GM18502 (cell line): ENCODE data around the gene TXNRD2.
"Not testable (repeated sequence)": the region's sequence is repeated elsewhere in the genome, so short reads cannot be mapped to it uniquely, and the experiment has no call there.

Experiments
- ATAC-seq: cut with Tn5 transposase; IDR thresholded peaks from one replicate; pipeline ENCODE4 v1.9.1; 2021; ENCODE audit warnings: mild to moderate bottlenecking; ENCODE audit not compliant: unreplicated experiment, poor library complexity

TXNRD2 gene

DNA sequence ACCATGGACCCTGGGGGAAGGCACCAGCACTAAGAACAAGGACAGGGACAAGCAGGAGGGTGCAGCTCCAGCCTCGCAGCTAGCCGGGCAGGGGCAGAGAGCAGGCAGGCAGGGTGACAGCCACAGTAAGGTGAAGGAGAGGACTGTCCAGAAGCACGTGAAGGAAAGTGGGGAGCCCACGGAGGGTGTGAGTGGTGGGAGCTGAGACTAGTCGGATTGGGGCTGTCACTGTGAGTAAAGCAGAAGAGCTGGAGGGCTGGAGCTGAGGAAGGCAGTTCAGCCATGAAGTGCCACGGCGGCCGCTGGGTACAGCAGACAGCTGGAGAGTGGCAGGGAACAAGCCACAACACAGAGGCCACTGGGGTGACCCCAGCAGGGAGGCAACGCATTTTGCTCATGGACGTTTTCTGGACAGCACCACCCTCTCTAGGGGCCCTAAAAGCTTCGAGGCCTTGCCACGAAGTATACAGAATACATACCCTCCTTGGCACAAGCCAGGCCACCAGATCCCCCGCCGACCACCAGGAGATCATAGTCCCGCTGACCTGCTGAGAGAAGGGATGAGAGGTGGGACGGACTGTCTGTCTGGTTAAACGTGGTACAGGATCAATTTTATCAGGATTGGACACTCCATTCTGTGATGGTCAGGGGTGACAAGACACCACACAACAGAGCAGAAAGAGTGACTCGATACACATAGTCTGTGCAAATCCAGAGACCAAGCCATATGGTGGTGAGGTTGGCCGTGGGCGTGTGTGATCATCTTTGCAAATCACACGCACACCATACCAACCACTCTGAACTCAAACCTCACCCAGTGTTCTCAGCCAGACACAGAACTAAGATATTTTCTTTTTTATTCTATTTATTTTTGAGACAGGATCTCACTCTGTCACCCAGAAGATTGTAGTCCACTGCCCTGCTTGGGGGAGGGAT is 10.8 kb downstream of the TXNRD2 start:
- ATAC-seq = no peak

DNA sequence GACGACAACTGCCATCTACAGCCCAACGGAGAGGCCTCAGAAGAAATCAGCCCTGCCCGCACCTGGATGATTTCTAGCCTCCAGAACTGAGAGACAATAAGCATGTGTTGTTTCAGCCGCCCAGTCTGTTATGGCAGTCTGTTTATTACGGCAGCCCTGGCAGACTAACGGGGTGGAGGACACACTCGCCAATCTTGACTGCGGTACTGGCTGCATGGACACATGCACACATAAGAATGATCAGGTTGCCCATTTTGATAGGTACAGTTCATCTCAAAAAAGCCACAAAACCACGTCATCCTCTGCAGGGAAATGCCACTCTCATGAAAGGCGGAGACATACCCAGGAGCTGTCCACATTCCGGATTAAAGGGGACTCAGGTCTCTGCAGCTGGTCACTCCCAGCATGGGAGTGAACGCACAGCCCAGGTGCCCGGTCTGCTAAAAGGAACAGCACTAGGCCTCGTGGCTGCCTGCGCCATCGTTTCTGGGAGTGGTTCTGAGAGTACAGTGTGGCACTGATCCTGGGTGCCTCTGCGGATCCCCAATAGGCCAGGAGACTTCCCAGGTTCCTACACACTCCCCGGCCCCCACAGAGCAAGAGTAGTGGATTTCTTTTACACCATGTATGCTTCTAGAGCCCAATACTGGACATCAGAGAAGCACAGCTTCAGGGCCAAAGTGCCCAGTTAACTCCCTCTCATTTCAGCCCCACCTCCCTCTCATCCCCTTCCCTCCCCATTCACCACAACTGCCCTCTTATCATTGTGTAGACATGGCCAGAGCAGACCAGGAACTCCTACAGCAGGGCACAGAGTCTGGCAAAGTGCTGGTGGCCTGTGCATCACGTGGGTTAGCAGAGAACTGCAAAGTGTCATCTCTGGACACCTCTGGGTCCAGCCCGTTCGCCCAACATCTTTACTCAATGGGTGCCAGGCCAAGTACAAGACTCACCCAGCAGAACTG is 11.8 kb downstream of the TXNRD2 start:
- ATAC-seq = no peak

GRCh38 chr22:19928207-19928606 is 13.4 kb downstream of the TXNRD2 start:
- no peak for ATAC-seq

DNA sequence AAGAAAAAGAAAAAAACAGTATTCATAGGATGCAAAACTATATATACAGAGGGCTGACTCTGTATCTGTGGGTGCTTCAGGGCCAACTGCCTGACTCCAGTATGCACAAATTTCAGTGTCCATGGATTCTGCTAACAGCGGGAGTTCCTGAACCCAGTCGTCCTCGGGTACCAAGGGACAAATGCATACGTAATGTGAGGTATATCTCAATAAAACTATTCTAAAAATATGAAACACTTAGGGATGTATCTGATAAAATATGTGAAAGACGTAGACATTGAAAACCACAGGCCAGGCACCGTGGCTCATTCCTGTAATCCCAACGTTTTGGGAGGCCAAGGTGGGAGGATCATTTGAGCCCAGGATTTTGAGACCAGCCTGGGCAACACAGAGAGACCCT is 13.9 kb downstream of the TXNRD2 start:
- no peak for ATAC-seq

DNA sequence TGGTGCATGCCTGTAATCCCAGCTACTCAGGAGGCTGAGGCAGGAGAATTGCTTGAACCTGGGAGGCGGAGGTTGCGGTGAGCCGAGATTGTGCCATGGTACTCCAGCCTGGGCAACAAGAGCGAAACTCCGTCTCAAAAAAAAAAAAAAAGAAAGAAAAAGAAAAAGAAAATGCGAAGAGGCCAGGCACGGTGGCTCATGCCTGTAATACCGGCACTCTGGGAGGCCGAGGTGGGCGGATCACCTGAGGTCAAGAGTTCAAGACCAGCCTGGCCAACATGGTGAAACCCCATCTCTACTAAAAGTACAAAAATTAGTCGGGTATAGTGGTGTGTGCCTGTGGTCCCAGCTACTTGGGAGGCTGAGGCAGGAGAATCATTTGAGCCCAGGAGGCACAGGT is 15.6 kb downstream of the TXNRD2 start:
- not testable (repeated sequence) for ATAC-seq

DNA sequence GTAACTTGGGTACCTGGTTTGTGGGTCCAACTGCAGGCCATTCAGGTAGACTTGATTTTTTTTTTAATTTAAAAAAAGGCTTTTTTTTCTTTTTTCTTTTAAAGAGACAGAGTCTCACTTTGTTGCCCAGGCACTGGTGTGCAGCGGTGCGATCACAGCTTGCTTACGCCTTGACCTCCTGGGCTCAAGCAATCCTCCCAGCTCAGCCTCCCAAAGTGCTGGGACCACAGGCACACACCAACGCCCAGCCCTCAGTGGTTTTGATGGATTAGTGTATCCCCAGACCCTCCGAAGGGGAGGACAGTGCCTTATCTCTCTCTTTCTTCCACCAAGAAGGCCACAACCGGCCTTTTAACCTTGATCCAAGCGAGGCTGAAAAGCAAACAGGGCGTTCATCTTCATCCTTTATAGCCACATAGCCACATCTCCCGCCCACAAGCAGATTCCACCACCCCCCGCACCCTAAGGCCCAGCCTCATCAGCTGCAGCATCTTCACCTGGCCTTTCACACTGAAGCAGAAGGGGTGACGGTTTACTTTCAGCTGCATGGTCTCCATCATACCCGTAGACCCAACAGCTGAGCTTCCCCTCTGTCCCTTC is 17.6 kb downstream of the TXNRD2 start:
- ATAC-seq = no peak

DNA sequence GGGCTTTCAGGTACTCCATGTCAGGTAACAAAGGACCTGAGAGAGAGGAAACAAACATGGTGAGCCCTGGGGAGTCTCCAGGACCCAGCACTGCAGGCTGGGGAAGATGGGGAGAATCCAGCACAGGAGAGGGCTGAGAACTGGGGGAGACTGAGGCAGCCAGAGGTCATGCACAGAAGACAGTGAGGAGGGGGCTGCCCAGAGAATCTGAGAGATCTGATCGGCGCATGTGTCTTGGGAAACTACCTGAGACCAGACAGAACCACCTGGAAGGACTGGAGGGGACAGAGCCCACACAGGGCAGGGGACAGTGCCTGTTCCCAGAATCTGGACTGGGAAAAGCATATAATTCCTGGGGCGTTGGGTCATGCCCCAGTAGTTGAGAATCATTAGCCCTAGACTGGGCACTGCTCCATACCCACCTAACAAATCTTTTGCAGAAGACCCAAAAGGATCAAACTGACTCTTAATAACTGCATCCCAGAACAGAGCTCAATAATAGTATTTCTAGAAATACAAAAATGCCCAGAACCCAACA is 20.0 kb downstream of the TXNRD2 start:
- no peak for ATAC-seq

DNA sequence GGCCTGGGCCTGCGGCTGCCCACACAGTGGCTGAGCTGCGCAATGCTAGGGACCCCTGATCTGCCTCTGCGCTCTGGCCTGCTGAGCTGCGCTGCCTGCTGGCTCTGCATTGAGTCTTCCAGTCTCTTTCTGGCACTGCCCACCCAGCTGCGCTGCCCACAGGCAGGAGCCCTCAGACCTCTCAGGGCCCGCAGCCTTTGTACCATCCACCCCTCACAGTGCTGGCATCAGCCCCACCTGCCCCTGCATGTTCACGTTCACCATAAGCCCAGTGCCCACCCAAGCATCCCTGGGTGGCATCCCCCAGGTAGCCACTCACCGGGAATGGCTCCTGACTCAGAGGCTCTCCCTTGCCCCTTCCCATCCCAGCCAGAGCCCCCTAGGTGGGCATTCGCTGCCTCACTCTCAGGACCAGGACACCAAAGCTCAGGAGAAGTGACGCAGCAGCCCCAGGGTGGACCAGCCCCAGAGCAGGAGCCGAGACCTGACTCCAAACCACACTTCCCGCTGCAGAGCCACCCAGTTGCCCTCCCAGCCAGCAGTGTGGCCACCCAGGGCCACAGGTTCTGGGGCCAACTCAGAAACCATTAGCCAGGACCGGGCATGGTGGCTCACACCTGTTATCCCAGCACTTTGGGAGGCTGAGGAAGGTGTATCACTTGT is 21.8 kb downstream of the TXNRD2 start:
- no peak for ATAC-seq

DNA sequence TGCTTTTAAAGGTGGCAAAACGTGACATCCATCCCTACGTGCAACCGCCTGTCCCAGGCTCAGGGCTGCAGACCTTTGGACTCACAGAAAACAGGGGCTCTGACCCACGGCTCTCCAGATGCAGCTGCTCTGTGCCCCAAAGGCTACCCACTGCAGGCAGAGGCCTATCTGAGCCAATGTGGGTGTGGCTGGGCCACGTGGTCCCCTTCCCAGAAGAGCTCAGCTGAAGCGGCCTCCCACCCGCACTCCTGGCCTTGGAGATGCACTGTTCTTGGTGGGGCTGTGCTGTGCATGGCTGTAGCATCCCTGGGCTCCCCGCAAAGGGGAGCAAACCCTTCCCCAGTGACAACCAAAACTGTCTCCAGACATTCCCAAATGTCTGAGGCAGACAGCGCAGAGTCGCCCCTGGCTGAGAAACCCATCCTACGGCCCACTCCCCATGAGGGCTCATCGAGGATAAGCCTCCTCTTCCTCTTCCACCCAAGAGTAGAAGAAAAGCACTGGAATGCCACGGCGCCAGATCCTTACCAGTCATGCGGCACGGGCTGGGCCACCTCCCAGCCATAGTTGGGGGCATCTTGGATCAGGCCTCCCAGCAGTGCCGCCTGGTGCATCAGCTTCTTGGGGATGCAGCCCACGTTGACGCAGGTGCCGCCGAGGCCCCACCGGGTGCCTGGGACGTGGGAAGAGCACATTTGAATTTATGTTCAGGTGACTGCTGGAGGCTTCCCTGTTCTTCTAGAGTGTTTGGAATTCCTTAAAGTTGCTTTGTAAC is 23.1 kb downstream of the TXNRD2 start:
- ATAC-seq = no peak

DNA sequence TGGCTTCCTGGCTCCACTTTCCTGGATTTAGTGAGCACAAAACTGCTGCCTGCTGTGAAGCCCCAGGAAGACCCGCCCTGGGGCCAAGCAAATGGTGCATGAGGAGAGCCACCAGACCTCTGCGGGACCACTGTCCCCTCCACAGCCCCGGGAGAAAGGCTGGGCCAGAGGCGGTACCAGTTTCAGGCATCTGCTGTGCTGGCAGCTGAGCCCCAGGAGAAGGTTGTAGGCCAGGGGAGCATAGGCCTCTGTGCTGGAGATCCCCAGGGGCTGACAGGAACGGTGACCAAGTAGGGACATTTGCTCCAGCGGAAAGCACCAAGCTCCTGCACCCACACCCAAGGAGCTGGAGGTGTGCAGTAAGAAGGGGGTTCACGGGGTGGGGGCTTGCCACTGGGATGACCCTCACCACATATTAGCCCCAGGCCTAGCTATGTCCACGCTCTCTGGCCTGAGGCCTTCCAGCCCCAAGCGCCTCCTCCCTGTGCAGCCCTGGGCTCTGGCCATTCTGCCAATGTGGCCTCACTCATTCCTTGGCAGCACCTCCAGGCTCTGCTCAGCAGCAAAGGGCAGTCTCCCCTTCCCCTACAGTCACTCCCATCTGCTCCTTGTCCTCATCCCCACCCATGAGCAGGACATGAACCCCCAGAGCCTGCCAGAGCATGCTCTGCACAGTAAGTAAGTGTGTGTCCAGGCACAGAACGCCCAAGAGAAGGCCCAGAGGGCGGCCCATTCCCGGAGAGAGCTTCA is 24.1 kb downstream of the TXNRD2 start:
- no peak for ATAC-seq

- no peak for ATAC-seq
These were observed 24.7 kb downstream of the TXNRD2 start for GRCh38 chr22:19916941-19917340.

DNA sequence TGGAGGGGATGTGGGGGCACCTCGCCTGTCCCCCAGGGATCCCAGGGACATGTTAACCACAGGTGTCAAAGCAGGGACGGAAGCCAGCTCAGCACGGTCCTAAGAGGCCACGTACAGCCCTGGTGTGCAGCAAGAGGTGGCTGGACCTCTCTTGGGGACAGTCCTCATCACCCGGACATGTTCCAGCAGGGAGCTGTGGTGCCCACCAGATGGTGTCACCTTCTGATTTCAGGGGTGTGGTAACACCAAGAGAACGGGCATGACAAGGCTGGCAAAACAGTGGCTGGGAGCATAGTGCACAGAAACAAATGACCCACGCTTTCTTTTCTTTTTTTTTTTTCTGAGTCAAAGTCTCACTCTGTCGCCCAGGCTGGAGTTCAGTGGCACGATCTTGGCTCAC is 25.6 kb downstream of the TXNRD2 start:
- no peak for ATAC-seq

DNA sequence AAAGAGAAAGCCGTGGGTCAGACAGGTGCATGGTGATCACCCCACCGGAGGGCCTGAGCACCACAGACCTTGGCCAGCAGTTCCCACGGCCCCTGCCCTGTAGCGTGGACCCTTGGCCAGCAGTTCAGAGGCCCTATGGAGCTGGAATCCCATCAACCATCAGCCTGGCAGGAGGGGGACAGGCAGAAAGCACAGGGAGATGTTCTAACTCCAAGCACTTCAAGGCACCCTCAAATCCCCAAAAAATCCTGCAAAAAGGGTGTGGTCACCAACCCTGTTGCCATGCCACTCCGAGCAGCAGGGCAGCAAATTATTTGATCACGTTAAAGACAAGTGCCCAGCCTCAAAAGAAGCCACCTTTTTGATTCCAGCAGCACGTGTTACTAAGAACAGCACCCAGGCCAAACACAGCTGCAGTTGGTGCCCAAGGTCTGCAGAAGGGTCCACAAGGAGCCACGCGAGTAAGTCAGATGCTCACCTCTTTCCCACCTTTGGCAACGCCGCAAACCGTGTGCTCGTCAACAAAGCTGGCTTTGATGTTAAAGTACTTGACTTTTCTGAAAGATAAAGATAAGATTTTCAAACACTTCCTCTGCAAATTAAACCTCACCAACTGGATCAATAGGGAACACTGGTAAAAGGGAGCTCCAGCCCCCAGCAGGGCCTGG is 26.2 kb downstream of the TXNRD2 start:
- no peak for ATAC-seq

DNA sequence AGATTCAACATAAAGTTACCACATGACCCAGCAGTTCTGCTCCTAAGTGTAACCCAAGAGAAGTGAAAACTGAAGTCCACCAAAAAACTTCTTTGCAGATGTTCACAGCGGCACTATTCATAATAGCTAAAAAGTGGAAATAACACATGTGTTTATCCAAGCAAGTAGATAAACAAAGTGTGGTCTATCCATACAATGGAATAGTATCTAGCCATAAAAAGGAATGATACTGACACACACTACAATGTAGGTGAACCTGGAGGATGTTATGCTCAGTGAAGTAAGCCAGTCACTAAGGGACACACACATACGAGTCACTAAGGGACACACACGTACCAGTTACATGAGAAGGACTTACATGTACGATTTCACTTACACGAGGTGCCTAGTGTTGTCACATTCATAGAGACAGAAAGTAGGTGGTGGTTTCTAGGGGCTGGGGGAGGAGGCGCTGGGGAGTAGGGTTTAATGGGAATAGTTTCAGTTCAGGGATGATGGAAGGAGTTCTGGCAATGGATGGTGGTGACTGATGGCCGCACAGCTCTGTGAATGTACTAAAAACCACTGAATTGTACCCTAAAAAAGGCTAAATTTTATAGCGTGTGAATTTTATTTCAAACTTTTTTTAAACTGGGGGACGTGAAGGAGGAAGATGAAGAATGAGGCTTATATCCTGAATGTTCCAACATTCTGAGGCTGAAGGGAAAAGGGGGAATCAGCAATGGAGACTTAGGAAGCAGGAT is 27.2 kb downstream of the TXNRD2 start:
- ATAC-seq = no peak

GRCh38 chr22:19913337-19913936 is 28.2 kb downstream of the TXNRD2 start:
- no peak for ATAC-seq

DNA sequence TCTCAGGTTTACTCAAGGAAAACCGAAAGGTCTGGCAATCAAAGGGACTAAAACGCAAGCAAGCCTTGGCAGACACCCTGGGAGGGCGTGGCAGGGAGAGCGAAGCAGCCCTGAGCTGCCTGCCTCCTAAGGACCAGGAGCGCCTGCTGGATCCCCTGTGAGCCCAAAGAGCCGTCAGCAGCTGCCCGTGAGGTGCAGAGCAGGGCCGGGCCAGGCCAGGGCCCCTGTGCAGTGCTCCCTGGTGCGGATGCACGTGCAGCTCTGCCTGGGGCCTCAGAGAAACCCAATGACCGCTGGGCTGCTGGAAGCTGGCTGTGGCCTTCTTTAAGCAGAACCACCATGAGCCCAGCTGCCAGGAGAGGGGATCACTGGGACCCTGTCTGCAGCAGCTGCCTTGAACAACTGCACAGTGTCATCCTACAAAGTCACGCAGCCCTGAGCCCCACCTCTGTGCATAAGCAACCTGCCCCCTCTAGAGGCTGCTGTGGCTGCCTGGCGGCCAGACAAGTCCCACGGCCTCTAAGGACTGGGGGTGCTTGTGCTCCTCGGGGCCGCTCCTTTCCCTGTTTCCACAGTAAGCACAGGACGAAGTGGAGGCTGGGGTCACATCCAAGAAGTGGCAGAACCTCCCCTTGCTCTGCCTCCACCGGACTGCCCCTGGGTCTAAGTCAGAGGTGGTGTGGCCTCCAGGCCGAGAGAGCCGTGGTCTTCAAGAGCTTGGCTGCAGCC is 29.2 kb downstream of the TXNRD2 start:
- no peak for ATAC-seq
